SK-N-MC (cell line): ENCODE results near the gene CDC42EP5.

ENCODE experiments used
- EZH2 ChIP-seq: fragments of 200-600 bp; sonication (generic); IDR thresholded peaks from one replicate; pipeline ENCODE4 v1.6.1; 2017; ENCODE audit warnings: antibody characterized with exemption
- POLR2AphosphoS5 ChIP-seq: IDR thresholded peaks from 2 replicates; pipeline ENCODE4 v1.6.1; 2012; ENCODE audit warnings: mild to moderate bottlenecking, low read depth, low read length, borderline replicate concordance

GRCh38 chr19:54424201-54424600 lies 48.9 kb downstream of the CDC42EP5 start:
- no peak for TF ChIP-seq EZH2
- no peak for TF ChIP-seq POLR2AphosphoS5
